Measurements from ENCODE around the gene SERPINF2. TPM values are rescaled to one million over a fixed set of nuclear protein-coding genes. Genes with fewer than 3 reads are reported as not detected.

Gene SERPINF2
- total RNA-seq, 1 donor from 2014 or later = 0.82 TPM

DNA sequence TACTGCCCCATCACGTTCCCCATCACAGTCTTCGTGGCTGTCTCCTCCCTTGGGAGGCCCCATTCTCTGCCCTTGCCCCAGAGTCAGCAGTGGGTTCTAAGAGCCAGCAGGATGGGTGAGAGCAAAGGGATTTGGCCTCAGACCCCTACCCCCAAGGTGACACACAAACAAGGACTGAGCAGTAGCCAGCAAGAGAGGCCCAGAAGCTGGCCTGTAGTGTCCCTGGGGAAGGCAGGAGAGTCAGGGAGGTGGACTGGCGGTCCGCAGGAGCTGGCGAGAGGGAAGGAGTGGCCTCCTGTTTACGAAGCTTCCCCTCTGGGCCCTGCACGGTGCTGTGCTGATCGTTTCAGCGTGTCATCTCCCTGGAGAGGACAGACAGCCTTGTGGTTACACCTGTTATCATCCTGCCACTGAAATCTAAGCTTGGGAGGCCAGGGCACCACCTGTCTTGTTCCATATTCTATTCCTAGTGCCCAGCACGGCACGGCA, 9.8 kb upstream of the SERPINF2 start:
- ChIA-PET CTCF (interaction anchor here (1.1 to 3.8 kb wide), 4 partner anchors 11 to 51 kb away, joined by 4 to 24 read pairs (median 14); no protein-coding TSS in a partner anchor), POLR2A (interaction anchor here (0.5 to 4.5 kb wide), 15 partner anchors 10 to 243 kb away, joined by 3 to 67 read pairs (median 7); partner anchors contain the start of genes RPA1, SMYD4 and WDR81)
- intact Hi-C loops (cut with micrococcal nuclease) = loop anchor here (1.0 to 2.0 kb wide), 2 partner anchors 9 to 38 kb away; partner anchors contain the start of gene WDR81
- peak; percentile 60 for DNase-seq
- Mint-ChIP-seq H3K4me1 (peaks cover 43% of the 10 kb centered on the region), H3K4me3 (peak overlapping the region; percentile 65), H3K27me3 (no peaks in the 10 kb centered on the region), H3K9me3 (no peaks in the 10 kb centered on the region), H3K36me3 (ENCODE audit: low read depth) (peaks cover 63% of the 10 kb centered on the region), H3K27ac (peak overlapping the region; percentile 88)
- TF ChIP-seq, protein P1, sequence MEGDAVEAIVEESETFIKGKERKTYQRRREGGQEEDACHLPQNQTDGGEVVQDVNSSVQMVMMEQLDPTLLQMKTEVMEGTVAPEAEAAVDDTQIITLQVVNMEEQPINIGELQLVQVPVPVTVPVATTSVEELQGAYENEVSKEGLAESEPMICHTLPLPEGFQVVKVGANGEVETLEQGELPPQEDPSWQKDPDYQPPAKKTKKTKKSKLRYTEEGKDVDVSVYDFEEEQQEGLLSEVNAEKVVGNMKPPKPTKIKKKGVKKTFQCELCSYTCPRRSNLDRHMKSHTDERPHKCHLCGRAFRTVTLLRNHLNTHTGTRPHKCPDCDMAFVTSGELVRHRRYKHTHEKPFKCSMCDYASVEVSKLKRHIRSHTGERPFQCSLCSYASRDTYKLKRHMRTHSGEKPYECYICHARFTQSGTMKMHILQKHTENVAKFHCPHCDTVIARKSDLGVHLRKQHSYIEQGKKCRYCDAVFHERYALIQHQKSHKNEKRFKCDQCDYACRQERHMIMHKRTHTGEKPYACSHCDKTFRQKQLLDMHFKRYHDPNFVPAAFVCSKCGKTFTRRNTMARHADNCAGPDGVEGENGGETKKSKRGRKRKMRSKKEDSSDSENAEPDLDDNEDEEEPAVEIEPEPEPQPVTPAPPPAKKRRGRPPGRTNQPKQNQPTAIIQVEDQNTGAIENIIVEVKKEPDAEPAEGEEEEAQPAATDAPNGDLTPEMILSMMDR (IDR thresholded peaks at IDR 0.05) = no peak
- peak; percentile 90 for ATAC-seq (ENCODE audit: low read depth)

DNA sequence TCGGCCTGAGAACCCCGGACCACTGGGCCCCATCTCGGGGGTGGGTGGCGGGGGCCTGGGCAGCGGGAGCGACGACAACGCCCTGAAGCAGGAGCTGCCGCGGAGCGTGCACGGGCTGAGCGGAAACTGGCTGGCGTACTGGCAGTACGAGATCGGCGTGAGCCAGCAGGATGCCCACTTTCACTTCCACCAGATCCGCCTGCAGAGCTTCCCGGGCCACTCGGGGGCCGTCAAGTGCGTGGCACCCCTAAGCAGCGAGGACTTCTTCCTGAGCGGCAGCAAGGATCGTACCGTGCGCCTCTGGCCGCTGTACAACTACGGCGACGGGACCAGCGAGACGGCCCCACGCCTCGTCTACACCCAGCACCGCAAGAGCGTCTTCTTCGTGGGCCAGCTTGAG, 8.9 kb upstream of the SERPINF2 start:
- peak overlapping the region; percentile 18 for H3K27ac Mint-ChIP-seq

DNA sequence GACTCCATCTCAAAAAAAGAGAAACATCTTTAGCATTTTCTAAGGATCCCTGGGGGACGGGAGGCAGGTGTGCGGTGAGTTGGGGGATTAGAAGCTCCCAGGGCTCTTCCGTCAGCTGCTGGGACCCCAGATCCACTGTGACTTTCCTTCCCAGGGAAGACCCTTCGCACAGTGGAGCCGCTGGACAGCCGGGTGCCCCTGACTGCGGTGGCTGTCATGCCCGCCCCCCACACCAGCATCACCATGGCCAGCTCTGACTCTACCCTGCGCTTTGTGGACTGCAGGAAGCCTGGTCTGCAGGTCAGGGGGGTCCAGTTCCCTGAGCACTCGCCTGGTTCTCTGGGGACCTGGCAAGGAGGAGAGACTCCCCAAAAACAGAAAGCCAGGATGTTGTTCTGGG, 7.3 kb upstream of the SERPINF2 start:
- ATAC-seq (ENCODE audit: low read depth) = no peak
- Mint-ChIP-seq H3K4me1 (peaks cover 27% of the 10 kb centered on the region), H3K36me3 (ENCODE audit: low read depth) (peaks cover 50% of the 10 kb centered on the region), H3K4me3 (no peak overlapping the region), H3K9me3 (no peaks in the 10 kb centered on the region), H3K27ac (no peak overlapping the region), H3K27me3 (no peaks in the 10 kb centered on the region)
- ChIA-PET CTCF (no interaction called here), POLR2A (interaction anchor here (1.0 kb wide), 1 partner anchor 17 kb away, joined by 4 read pairs; no protein-coding TSS in a partner anchor)
- DNase-seq = no peak
- intact Hi-C loops (cut with micrococcal nuclease) = no loop called here
- TF ChIP-seq, protein P1 (IDR thresholded peaks at IDR 0.05) = no peak

More for the DNA sequence above, 8.9 kb upstream of the SERPINF2 start:
- intact Hi-C loops (cut with micrococcal nuclease) = loop anchor here (1.0 to 2.0 kb wide), 2 partner anchors 9 to 37 kb away; partner anchors contain the start of gene WDR81
- no peak for DNase-seq
- Mint-ChIP-seq H3K9me3 (no peaks in the 10 kb centered on the region), H3K4me3 (no peak overlapping the region), H3K27me3 (no peaks in the 10 kb centered on the region), H3K4me1 (peaks cover 37% of the 10 kb centered on the region), H3K36me3 (ENCODE audit: low read depth) (peaks cover 61% of the 10 kb centered on the region)
- CTCF ChIA-PET = interaction anchor here (0.6 to 3.8 kb wide), 4 partner anchors 12 to 50 kb away, joined by 4 to 24 read pairs (median 14); no protein-coding TSS in a partner anchor
- TF ChIP-seq, protein P1 (IDR thresholded peaks at IDR 0.05) = no peak
- POLR2A ChIA-PET = interaction anchor here (0.5 to 4.5 kb wide), 5 partner anchors 11 to 50 kb away, joined by 3 to 67 read pairs (median 19); partner anchors contain the start of gene WDR81
- no peak for ATAC-seq (ENCODE audit: low read depth)

DNA sequence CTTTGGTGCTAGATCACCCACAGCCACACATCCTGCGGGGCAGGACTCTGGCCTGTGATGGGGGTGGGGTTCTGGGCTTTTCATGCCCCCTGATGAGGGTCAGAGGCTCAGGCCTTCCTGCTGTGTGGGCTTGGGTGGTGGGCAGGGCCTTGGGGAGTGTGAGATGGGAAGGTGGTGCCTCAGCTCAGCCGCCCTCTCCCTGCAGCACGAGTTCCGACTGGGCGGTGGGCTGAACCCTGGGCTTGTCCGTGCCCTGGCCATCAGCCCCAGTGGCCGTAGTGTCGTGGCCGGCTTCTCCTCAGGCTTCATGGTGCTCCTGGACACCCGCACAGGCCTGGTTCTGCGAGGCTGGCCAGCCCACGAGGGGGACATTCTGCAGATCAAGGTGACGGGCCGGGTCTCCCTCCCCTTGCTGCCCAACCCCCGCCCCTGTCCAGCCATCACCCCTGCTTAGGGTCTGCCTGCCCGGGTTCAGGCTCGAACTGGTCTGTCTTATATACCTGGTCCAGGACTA, 6.8 kb upstream of the SERPINF2 start:
- Mint-ChIP-seq H3K9me3 (no peaks in the 10 kb centered on the region), H3K27ac (no peak overlapping the region), H3K4me1 (peaks cover 27% of the 10 kb centered on the region), H3K4me3 (no peak overlapping the region), H3K36me3 (ENCODE audit: low read depth) (peaks cover 48% of the 10 kb centered on the region), H3K27me3 (no peaks in the 10 kb centered on the region)
- intact Hi-C loops (cut with micrococcal nuclease) = no loop called here
- TF ChIP-seq, protein P1 (IDR thresholded peaks at IDR 0.05) = no peak
- POLR2A ChIA-PET = interaction anchor here (1.0 to 1.1 kb wide), 2 partner anchors 14 to 16 kb away, joined by 4 to 5 read pairs; no protein-coding TSS in a partner anchor
- ATAC-seq (ENCODE audit: low read depth) = no peak
- CTCF ChIA-PET = no interaction called here
- no peak for DNase-seq
